NOMO-1 (cell line): Measurements from ENCODE around the gene SNX21.
"Not testable (repeated sequence)": the region's sequence is repeated elsewhere in the genome, so short reads cannot be mapped to it uniquely, and the experiment has no call there.

Source experiments
- DNase-seq, 2 experiments: peaks; one replicate each; lab custom pipeline; 2025; ENCODE audit not compliant: unreplicated experiment in 2 of 2; lab: John Stamatoyannopoulos, UW

SNX21 gene

DNA sequence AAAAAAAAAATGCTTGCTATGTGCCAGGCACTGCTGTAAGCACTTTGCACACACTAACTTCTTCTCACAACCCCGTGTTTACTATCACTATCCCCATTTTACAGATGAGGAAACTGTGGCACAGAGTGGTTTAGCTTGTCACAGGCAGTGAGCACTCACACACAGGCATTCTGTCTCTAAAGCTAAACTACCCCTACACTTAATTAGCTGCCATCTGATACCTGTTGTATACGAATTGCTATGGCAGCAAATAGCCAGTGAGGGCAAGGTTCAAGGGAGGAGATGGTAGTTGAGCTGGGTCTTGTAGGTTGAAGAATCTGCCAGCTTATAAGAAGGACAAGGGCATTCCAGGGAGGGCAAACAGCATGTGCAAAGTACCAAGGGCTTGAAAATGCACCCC lies 11.7 kb upstream of the SNX21 start:
- no peak for DNase-seq

DNA sequence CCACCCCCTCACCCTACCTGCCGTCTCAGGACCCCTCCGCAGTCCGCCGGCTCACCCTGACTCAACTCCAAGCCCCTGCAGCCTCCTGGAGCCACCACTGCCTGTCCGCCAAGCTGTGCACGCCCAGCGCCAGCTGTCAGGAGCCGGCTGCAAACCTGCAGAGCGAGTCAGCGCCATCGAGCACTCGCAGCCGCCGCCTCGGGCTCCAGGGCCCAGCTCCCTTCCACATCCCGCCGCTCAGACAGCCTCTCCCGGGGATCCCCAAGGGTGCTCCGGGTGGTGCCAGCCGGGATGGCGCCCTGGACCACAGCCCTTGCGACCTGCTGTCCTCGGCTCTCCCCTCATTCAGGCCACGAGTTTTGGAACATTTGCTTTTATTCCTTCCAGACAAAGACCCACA lies 10.7 kb upstream of the SNX21 start:
- no peak for DNase-seq

DNA sequence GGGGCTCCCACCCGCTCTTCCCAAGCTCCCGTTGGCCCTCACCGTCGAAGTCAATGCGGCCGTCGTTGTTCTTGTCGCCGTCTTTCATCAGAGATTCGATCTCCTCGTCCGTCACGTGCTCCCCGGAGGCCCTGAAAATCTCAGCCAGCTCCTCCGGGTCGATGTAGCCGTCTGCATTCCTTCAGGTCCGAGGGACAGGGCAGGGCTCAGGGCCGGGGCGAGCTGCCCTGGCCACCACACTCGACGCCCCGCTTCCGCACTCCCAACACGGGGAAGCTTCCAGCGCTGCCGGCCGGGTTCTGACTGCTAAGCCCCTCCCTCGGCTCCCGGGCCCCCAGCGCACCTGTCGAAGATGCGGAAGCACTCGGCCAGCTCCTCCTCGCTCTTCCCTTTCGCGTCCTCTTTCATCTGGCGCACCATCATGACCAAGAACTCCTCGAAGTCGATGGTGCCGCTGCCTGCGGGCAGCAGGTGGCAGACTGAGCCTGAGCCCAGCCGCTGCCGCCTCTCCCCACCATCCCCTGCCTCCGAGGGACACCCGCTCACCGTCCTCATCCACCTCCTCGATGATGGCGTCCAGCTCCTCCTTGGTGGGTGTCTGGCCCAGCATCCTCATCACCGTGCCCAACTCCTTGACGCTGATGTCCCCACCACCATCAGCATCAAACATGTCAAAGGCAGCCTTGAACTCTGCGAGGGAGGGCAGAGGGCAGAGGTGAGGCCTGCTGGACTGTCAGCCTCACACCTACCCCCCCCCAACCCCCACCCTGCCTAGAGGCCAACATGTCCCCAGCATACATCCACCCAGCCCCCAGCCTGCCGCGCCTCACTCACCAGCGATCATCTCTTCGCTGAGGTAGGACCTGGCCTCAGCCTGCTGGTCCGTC lies 9.4 kb upstream of the SNX21 start:
- peak; percentile 47 to 51 for DNase-seq

DNA sequence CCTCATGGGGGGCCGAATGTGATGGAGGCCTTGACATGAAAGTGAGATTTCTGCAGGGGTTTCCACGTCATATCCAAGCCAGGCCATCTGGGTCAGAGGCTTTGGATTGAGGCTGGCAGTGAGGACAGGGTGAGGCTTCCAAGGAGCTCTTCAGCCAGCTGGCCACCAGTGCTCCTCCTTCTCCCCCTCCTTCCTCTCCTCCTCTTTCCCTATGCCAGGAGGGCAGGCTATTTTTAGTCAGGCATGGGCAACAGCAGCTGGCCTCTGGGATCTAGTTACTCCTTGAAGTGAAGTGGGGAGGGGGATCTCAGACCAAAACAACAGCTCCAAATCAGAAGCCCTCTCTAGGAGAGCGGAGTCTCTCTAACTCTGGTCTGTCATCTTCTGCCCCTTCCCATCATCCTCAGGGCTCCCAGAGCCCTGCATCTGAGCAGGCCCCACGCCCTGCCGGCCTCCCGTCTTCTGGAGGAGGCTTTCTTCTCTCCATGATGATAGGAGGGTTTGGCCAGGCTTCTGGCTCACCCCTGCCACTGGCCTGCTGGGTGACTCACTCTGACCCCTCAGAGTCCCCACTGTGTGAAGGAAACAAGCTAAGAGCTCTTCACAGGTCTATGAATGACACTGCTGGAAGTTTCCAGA lies 7.1 kb upstream of the SNX21 start:
- no peak for DNase-seq

DNA sequence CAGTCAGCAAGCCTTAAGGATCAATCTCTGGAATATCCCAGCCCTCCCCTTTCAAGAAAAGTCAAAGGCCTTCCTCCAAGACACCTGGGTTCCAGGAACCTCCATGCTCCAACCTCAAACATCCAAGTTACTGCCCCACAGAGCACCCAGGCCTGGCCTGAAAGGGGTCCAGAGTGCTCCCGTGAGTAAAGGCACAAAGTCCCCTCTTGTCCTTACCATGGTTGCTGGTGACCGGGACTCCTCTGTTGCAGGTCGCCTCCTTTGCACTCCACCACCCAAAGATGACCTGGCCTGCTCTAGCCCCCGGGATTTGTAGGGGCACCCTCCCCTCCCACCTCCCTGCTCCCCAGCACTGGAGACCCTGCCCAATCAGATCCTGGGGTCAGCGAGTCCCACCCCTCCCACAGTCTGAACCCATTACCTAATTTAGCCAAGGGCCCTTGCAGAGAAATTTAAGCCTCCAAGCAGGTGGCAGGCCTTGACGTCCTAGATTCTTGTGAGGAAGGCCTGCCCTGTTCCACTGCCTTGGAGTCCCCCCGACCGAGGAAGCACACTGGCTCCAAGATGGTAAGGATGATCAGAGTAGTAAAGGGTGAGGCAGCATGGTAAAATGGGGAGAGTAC lies 6.5 kb upstream of the SNX21 start, which contains the start of gene TNNC2:
Gene TNNC2 (minus strand): TSS at position 283 of the 623 bp plus-strand sequence. CDS start 64 bp downstream, at position 219.
- DNase-seq = no peak

DNA sequence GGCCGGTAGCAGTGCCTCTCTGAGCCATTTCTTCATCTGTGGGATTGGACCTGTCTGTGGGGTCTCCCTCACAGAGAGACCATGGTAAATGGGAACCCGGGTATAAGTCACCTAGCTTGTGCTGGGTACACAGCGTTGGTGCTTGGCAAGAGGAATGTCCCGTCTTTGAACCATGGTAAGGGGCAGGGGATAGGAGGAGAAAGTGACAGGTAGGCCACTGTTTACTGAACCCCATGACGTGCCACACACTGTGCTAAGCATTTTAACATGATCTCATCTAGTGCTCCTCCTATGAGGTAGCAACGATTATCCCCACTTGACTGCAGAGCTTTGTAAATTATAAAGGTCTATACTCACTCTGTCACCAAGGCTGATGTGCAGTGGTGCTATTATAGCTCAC lies 5.9 kb upstream of the SNX21 start:
- DNase-seq = no peak

DNA sequence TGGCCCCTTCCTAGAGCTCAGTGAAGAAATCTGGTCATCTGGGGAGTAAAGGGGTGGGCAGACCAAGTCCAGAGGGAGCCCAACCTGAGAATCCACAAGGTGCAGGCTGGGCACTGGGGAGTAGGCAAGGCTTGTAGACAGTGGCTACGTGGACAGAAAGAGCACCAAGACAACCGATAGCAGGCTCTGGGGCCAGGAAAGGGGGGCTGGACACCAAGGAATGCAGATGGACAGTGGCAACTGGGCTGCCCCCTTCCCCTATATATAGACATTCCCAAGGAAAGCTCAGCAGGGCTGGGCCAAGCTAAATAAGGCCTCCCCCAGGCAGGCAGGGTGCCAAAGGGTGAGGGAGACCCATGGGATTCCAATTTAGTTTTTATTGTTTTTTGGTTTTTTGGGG lies 5.0 kb upstream of the SNX21 start:
- no peak for DNase-seq

DNA sequence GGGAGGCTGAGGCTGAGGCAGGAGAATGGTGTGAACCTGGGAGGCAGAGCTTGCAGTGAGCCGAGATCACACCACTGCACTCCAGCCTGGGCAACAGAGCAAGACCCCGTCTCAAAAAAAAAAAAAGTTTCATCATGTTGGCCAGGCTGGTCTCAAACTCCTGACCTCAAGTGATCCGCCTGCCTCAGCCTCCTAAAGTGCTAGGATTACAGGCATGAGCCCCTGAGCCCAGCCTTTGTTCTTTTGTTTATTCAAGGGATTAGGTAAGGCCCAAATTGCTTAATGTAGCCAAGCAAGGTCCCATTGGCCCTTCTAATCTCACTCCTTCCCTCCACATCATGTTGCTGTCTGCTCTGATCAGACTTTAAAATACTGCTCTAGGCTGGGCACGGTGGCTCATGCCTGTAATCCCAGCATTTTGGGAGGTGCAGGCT lies 3.9 kb upstream of the SNX21 start:
- DNase-seq = not testable (repeated sequence)

DNA sequence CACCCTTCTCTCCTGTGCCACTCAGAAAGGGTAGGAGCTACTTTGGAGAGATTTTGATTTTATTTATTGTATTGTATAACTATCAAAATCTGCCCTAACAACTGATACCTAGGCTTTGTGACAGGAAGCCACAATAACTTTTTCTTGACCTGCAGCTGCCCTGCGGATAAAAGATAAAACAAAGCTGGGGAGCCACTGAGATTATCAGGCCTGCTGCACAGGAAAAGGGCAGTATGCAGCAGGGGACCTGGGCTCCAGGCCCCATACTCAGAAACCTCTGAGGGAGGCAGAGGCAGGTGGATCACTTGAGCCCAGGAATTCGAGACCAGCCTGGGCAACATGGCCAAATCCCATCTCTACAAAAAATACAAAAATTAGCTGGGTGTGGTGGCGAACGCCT lies 980 bp upstream of the SNX21 start:
- DNase-seq = no peak

DNA sequence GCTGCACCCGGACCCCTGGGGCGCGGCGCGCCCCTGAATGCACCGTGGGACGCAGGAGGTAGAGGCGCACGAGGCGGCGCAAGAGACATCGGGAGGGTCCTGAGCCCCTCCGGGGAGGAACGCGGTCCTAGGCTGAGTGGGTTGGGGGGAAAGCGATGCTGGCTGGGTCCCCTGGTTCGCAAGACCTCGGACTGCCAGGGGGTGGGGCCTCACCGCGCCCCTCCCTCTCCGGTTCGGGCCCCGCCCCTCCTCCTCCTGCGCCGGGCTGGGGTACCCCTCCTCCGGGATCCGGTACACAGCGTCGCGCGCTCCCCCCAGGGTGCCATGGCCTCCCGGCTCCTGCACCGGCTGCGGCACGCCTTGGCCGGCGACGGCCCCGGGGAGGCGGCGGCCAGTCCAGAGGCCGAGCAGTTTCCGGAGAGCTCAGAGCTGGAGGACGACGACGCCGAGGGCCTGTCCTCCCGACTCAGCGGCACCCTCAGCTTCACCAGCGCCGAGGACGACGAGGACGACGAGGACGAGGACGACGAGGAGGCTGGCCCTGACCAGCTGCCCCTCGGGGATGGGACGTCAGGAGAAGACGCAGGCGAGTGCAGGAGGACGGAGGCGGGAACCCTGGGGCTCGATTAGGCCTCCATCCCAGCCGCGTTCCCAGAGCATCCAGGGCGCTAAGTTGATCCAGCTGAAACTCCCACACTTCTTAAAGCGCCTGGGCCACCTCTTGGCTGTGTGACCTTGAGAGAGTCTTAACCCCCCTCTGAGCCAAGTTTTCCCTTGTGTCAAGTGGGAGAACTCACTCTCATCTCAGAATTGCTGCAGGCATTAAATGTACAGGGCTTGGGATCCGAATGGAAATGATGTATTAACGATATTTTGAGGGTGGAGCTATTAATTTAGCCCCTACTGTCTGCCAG lies 541 bp downstream of the SNX21 start:
- peak in 1 of 2 experiments; percentile 25 for DNase-seq

DNA sequence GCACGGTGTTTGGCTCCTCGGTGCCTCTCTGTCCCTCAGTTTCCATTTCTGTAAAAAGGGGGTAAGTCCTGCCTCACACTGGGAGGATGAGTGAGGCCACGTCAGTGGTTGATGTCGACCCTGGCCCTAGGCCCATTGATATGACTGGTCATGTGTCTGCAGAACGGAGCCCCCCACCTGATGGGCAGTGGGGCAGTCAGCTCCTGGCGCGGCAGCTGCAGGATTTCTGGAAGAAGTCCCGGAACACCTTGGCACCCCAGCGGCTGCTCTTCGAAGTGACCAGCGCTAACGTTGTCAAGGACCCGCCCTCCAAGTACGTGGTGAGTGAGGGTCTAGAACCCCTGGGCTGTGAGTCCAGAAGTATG lies 1.2 kb downstream of the SNX21 start:
- no peak for DNase-seq

DNA sequence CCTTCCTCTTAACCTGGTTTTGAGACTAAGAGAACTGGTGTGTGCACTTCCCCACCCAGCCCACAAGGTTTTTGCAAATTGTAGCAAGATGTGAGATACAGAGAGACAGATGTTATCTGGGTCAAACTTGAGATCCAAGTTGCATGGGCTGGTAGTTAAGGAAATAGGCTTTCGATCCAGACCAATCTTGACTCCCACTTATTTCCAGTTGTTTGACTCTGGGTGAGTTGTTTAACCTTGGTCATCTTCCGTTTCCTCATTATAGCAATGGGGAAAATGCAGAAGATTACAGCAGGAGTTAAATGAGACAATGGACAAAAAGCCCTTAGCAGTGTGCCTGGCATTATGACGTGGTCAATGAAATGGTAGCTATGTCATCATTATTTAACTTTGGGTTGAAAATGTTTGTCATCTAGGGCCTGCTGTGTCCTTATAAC lies 1.7 kb downstream of the SNX21 start:
- DNase-seq = peak in 1 of 2 experiments; percentile 25

DNA sequence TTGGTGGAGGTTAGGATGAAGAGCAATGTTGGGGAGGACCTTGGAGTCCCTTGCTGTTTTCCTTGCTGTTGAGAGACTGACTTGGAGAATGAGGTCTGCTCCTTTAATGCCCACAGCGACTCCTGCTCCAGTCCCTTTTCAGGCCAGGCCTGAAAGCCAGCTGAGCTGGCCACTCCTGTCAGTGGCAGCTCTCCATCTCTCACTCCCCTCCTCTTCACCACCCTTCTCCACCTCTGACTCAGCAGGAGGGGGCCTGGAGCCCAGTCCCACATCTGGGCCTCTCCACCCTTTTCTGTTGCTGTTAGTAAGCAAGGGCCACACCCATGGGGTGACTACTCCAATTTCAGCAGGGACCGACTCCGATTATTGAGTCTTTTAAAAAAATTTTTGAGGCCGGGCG lies 2.2 kb downstream of the SNX21 start:
- no peak for DNase-seq

DNA sequence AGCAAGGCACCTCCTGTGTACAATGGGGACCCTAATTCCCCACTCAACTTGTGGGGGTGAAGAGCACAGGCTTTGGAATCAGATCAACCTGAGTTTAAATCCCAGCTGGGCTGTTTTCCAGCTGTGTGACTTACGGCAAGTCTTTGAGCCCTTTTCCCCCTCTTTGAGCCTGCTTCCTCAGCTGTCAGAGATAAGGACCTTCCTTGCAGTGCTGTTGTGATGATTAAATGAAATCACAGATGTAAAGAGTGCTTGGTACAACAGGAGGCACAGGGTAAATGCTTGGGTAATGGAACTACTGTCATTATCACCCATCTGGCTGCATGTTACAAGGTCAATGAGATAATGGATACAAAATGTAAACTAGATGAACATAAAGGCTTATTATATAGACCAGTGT lies 3.2 kb downstream of the SNX21 start:
- DNase-seq = no peak

DNA sequence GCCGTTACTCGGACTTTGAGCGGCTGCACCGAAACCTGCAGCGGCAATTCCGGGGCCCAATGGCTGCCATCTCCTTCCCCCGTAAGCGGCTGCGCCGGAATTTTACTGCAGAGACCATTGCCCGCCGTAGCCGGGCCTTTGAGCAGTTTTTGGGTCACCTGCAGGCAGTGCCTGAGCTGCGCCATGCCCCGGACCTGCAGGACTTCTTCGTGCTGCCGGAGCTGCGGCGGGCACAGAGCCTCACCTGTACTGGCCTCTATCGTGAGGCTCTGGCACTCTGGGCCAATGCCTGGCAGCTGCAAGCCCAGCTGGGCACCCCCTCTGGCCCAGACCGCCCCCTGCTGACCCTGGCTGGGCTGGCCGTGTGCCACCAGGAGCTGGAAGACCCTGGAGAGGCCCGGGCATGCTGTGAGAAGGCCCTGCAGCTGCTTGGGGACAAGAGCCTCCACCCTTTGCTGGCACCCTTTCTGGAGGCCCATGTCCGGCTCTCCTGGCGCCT lies 7.2 kb downstream of the SNX21 start:
- no peak for DNase-seq

DNA sequence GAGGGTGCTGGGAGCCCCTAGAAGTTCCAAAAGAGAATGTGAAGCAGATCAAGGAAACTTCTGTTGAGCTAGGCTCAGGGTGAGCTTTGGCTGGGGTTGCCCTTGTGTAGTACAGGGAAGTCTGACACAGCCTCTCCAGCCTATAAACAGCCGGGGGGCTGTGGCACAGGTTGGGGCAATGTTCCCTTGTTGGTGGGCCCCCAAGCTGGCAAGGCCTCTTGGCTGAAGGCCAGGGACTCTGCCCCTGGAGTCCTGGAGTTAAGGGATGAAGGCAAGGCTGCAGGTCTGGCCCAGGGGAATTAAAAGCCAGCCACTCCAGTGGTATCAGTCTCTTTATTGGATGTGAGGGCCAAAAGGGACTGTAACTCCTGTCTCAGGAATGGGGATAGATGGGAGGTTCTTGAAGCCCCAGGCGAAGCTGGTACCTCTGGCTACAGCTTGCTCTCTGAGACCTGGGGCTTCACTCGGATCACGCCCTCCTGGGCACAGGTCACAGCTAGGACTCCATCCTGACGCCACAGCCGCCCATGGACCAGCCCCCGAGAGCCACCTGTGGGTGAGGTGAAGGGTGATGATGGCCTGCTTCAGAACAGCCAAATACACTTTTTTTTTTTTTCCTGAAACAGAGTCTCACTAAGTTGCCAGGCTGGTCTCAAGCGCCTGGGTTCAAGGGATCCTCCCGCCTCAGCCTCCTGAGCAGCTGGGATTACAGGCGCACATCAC lies 8.0 kb downstream of the SNX21 start:
- DNase-seq = no peak

DNA sequence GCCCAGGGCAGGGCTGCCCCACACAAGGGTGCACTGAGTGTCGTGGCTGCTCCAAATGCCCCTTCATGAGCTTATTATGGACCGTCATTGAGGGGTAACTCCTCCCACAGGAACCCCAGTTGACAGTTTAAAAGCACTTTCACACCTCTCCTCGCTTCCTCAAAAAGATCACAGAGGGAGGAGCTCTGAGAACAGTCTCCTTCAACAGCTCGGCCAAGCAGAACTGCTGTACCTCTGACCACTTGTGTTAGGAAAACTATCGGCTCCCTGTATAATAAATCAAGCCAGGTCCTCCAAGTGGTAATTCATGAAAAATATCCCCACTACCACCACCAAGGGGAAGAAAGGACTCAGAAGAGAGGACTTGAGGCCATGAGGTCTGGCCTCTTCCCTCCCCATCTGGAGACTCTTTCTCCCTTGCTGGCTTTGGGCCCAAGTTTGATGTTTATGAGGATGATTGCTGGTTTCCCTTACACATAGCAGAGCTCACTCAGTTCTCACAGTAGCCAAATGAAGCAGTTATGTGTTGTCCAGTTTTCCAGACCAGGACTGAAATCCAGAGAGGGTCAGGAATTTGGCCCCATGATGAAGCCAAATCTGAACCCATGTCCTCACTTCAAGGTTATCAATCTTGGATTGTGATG lies 8.7 kb downstream of the SNX21 start:
- peak; percentile 72 to 94 for DNase-seq

DNA sequence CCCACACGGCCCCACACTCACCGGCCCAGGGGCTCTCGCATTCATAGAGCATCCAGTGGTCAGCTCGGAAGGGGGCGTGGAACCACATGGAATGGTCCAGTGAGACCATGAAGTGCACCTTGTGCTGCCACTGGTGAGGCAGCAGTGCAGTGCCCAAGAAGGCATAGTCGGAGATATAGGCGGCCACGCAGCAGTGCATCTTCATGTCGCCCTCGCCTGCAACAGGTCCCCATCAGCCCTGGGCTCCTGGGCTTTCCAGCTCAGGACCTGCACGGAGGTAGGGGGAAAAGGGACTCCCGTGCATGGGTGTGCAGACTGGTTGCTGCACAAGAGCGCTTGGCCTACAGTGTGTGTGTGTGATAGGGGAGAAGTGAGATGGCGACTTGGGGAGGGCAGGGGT lies 9.9 kb downstream of the SNX21 start:
- DNase-seq = no peak

DNA sequence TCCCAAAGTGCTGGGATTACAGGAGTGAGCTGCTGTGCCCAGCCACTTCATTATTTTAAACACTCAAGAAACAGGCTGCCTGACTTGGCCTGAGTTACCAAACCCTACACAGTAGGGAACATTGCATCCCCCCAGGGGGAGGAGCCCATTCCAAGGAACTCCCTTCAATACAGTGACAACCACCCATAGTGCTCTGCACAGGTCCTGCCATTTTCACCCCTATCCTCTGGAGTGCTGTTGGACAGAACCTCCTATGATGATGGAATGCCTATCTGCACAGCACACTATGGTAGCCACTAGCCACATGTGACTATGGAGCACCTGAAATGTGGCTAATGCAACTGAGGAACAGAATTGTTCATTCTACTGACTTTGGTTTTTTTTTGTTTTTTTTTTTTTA lies 11.9 kb downstream of the SNX21 start:
- DNase-seq = no peak
